ENCODE data around the gene ETV6.

Gene ETV6

DNA sequence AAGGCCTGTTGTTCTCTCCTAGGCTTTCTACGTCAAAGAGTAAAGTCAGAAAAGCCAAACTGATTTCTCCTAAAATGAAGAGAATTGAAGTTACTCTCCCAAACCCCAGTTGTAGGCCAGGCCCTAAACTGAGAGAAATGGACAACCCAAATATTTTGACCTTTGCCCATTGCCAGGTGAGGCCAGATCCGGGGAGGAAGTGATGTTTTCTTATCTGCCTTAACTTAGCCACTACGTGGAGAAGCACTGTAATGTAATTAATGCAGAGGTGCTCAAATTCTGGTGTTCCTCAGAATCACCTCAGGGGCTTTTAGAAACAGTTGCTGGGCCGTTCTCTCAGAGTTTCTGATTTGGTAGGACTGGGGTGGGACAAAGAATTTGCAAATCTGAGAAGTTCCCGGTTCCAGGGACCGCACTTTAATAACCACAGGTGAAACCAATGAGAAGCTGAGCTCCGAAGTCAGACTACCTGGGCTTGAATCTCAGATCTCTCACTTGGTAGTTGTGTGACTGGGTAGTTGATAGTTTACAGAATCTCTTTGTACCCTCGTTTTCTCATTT is 73.2 kb downstream of the ETV6 start:
- no peak for DNase-seq

DNA sequence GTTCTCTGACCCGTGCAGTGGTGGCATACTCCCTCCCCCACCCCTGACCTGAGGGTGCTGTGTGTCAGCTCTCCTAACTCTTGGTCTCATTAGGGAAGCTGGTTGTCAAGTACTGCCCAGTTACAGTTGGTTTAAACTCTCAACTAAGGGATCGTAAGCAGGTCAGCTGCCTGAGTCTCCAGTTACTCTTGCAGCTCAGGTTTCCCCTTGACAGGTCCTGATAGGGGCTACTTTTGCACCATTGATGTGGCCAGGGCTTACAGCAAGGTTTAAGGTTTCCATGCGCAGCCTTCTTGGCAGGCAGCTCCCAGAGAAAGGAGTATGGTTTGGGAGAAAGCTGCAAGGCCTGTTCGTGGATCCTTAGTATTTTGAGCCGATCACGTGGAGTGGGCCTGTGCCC is 74.5 kb downstream of the ETV6 start:
- DNase-seq = peak; percentile 89

DNA sequence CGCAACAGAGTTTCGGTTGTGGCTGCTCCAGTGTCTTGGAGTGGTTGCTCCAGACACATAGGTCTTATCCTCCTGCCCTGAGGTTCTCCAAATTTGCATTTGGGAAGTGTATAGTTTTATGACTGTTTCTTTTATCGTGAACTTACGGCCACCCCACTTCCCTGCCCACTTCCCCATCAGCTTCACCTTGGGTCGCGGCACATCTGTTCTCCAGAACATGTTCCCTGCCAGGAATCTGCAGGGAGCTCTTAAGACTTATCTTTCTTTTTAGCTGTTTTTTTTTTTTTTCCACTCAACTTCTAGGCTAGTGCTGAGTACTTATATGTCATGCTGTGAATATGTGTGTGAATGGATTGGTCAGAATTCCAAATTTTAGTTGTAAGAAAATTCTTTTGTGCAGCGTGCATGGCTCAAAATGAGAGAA is 75.4 kb downstream of the ETV6 start:
- no peak for DNase-seq

DNA sequence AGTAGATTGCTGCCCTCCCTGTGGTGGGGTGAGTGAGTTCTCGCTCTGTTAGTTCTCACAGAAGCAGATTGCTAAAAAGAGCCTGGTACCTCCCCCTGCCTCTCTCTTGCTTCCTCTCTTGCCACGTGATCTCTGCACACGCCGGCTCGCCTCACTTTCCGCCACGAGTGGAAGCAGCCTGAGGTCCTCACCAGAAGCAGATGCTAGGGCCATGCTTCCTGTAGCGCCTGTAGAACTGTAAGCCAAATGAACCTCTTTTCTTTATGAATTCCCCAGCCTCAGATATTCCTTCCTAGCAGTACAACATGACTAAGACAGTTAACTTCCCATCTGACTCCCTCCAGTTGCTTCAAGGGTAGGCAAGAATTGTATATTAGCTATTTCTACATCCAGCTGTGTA is 76.2 kb downstream of the ETV6 start:
- DNase-seq = no peak

DNA sequence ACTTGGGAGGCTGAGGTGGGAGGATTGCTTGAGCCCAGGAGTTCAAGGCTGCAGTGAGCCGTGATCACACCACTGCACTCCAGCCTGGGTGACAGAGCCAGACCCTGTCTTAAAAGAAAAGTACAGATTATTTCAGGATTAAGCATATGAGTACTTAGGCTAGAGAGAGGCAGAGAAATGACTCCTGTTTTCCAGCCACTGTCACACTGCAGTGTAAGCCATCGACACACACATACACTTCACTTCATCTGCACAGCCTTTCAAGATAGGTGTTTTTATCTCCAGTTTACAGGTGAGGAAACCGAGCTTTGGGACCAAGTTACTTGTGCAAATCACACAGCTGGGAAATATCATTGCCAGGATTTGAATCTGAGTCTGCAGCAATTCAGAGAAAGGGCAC is 77.2 kb downstream of the ETV6 start:
- no peak for DNase-seq

DNA sequence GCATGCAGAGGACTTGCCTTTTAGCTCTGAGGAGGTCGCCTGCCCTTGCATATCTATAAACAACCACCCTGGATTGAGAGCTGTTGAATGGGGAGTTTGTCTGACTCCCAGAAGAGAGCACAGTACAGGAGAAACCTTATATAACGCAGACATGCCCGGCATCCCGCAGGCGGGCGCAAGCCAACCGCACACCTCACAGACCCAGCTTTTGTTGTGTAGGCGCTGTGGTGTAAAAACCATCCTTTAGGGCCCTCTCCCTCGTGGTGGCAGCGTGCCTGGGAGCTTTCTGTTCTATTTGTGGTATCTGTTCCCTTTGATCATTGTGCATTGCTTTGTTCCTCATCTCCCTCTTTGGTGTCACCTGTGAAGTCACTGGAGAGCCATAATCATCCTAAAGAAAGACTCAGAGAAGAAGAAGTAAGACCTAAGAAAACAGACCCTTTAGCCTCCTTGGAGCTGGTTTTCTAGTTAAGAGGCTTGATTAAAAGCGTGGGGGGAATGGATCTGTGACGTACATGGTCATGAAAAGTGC is 77.7 kb downstream of the ETV6 start:
- DNase-seq = no peak

DNA sequence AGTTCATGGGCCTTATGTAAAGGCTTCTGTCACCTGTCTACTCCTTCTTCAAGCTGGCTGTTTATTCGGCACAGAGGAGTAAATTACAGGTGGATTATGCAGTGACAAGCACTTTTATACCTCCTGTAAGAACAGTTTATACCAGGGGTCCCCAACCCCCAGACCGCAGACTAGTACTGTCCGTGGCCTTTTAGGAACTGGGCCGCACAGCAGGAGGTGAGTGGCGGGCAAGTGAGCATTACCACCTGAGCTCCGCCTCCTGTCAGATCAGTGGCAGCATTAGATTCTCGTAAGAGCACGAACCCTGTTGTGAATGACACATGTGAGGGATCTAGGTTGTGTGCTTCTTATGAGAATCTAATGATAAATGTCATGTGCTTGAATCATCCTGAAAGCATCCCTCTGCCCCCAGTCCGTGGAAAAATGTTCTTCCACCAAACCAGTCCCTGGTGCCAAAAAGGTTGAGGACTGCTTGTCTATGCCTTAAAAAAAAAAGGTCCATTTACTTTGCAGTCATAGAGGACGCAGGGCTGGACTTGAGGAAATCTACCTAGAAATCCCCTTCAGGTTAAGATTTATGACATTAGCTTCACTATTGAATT is 78.8 kb downstream of the ETV6 start:
- no peak for DNase-seq

DNA sequence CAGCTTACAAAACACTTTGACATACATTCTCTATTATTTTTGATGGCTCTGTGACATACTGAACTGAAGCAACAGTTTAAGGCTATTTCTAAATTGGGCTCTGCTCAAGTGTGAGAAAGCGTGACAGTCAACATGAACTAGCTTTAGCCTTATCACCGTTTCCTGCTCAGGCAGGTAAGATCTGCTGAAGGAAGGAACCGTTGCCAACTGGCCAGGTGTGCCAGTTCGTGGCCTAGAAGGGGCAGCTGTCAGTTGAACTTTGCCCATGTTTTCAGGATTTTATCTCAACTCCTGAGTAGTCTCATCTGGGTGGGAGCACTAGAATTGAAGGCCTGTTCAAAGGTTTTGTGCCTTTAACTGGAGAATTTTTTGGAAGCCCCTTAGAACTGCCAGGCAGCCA is 79.5 kb downstream of the ETV6 start:
- peak; percentile 43 for DNase-seq

DNA sequence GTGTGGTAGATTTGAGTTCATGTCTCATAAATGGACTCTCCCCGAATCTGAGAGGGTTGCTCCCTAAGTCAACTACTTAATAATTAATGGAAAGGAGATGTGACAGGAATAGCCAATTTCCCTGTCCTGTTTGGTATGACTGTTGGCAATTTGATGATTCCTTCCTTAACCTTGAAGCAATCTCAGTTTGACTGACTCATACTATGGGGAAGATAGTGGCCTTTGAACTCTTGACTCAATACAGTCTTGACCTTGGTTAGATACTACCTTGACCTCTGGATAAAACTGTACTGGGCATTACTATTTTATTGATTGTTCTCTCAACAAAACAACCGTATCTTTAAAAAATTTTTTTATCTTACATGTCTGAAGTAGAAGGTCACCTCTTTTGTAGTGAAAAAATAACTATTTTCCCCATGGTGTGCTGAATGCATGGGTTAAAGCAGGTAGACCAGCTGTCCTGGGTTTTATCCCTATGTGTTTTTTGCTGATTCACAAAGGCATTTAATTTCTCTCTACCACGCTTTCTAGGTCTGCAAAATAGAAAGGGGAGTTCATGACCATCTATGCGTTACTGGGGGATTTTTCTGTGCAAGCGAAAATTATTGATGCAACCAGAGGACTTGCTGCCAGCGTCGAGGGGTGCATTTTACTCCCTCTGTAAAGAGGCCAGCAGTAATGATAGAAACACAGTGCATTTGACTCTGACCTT is 80.1 kb downstream of the ETV6 start:
- DNase-seq = no peak

DNA sequence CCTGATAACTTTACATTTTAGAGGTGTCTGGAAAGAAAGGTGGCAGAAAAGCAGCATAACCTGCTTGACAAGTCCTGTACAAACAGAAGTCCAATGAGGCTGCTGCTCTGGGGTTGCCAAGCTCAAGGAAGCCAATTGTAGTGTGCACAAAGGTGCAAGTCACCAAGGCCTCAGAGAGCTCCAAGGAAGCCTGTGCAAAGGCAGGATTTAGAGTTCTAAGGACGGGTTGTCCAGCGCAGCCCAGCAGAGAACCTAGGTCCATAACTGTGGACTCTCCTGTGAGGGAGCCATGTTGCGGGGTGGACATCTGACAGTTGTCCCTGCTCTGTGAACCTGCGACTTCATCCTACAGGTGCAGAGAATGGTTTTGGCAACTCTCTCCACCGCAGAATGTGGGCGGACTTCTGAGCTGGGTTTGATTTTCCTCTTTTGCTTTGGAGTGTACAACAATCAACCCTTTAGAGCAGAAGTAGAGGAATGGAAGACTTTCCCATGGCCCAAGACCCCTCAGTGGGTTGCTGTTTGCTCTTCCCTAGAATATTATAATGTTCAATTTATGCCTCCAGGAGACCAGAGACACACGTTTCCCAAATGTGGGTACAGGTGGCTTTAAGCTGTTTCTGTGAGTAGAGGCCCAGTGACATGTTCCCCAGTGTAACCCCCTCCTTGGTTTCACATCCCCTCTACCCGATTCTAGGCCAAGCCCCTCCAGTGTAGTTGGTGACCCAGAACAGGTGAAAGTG is 81.0 kb downstream of the ETV6 start:
- DNase-seq = peak; percentile 82

DNA sequence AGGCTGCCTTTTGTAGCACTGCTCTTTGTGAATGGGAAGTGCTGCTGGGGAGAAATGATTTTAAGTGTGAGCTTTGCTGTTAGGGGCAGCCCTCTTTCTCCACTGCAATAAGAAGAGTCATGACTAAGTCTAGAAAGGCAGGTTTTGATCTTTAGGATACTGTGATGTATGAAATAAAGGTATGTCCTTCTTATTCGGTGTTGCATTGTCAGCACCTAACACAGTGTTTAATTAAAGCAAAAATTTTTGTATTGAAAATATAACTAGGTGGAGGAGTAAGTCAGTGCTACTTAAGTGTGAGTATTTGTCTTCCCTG is 81.5 kb downstream of the ETV6 start:
- no peak for DNase-seq

DNA sequence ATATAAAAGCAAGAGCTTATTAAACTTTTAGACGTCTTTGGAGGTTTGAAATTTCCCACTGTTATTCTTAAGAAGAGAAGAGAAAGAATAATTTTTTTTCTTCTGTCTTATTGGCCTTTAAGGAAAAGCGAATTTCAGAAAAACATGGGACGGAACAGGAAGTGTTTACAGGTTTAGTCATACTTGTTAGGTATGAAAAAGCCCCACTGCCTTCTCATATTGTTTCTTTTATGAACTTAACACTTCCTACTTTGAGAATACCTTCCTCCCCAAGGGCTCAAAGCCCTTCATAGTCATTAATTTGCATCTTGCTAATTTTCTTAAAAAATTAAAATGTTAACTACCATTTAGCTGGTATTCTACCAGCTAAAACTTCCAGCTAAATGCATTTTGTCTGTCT is 82.0 kb downstream of the ETV6 start:
- no peak for DNase-seq

DNA sequence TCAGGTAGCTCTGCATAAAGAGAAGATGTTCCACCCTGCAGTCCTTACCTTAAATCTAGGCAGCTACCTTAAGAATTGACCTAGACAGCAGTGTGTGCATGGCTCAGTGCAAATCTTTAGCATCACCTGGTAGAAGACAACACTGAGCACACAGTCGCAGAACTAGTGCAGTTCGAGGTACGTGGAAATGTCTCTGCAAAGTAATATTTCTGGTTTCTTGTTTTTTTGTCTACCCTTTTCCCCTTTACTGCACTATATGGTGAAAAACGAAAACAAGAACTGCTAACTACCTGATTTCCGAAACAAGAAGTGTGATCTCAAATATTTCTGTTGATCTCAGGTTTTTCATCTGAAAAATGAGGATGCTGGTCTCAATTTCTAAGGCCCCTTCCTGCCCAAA is 82.5 kb downstream of the ETV6 start:
- DNase-seq = no peak

DNA sequence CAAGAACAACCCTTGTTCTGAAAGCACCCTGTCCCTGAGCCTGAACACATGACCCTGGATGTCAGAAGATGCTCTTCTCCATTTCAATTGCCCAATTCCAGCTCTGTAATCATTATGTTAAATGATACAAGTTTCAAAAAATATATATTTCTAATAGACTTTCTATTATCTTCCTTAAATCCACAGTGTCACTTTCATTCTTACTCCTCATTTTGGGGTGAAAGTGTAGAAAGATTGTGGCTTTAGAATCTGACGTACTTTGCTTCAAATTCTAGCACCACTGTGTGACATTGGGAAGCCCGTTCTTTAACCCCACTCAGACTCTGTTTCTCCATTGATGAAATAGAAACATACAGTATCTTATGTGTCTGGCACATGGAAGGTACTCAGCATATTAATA is 83.2 kb downstream of the ETV6 start:
- no peak for DNase-seq

DNA sequence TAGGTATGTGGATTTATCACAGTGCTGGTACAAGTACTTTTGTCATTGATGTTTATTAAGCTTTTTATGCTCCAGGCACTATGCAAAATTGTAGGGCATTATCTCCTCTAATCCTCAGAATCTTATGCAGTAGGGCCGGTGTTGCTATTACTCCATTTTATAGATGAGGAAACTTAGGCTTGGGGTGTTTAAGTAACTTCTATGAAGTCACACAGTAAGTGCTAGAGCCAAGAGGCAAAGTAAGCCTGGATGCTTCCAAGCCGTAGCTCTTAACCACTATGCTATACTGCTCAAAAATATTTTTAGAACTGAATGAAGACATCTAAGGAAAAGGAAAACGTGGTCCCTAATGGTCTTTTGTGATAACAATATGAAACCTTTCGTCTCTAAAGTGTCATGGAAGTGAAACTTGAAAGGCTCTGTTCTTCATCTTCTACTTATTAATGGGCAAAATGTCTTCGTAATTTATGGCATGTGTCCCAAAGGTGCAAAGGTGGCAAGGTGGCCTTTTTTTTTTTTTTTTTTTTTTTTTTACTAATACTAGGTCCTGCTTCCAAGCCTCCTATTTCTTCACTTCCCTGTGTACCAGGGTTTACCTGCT is 85.2 kb downstream of the ETV6 start:
- DNase-seq = no peak

DNA sequence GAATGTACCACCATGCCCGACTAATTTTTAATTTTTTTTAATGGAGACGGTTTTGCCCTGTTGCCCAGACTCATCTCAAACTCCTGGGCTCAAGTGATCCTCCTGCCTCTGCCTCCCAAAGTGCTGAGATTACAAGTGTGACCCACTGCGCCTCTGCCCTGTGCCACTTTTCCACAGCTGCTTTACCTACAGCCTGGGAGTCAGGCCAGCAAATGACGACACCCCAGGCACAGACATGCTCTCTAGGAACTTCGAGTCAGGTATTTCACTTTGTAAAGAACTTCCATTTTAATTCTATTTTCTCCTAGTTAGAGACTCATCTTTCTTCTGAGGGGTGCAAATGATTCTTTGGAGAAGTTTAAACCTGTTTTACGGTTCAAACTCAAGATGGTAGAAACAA is 89.0 kb downstream of the ETV6 start:
- no peak for DNase-seq

DNA sequence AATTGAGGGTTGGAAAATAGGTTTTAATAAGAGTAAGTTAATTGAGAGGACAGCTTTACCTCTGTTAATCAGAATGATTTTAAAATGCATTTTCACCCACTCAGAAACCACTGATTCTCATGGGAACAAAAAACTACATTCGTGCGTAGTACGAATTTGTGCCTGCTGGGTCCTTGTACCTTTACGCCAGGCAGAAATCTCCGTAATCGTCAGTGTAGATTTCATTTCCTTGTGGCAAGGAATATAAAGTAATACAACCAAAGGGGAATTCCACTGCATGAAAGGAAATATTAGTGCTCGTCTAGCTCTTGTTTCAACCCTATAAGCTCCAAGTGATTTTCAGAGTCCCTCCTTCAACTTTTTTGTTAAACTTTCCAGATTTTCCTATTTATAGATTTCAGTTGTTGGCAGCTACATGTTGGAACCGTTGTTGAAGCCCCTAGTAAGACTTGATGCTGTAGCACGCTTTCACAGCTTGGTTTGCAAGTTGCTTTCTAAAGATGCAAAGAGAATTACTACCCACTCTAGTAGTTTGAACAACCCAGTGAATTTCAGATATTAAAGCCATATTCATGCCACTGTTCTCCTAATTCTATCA is 90.6 kb downstream of the ETV6 start:
- DNase-seq = no peak

DNA sequence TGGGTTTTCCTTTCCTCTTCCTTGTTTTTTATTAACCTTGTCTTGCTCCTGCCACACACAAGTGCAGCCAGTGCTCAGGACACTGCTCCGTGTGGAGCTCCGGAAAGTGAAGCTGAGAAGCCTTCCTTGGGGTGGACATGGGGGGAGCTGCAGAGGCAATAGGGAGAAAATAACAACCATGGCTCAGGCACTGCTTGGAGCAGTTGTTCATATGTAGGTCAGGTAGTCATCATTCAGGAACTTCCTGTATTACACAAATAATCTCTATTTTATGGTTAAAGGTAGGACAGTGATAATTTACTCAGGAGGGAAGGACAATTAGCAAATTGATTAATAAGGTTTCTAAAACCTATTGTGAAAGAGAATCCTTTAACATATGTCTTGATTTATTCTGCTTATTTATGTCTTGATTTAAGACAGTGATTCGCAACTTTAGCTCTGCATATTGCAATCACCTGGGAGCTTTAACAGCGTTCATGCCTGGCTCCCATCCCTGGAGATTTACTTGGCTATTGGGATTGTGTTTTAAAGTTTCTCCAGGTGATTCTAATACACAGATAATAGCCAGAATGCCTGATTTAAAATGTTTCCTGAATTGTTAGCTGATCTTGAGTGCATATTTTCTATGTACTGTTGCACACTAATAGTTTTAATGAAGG is 92.1 kb downstream of the ETV6 start:
- no peak for DNase-seq

DNA sequence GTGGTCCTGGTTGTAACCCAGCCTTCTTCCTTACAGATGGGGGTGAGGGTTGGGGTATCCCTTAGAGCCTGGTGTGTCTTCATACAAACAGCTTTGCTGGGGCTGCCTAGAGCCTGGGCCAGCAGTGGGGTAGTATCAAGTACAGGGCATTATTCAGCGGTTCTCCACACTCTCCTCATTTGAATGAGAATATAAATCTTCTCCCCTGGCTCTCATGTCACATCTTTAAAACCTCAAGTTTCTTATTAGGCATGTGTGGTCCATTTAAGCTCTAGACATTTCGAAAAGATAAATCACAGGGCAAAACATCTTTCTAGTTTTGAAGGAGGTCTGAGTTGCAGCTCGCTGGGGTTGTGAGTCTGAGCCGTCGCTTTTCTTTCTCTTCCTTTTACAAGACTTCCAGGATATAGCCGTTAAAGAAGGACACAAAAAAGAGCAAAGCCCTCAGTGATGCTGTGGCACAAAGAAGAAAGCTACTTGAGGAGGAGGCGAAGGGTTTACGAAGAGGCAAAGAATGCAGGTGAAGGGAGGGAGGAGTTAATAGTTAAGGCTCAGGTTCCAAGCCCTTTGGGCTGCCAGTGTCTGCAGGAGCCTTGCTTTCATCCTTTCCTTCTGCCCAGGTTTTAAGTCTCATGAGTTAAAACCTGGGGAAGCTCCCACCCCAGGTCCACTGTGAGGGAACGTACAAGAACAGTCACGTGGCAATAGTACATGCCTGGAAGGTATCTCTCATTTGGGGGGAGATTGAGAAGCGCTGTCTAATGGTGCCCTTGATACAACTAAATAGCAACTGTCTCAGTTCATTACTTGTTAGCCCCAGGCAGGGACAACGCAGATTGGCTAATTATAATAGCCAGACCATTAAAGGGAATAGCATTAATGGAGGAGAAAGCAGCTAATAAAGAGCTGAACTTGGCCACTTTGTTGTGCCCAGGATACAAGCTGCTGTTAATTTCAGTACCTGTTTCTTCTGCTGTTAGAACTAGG is 94.2 kb downstream of the ETV6 start:
- DNase-seq = no peak

DNA sequence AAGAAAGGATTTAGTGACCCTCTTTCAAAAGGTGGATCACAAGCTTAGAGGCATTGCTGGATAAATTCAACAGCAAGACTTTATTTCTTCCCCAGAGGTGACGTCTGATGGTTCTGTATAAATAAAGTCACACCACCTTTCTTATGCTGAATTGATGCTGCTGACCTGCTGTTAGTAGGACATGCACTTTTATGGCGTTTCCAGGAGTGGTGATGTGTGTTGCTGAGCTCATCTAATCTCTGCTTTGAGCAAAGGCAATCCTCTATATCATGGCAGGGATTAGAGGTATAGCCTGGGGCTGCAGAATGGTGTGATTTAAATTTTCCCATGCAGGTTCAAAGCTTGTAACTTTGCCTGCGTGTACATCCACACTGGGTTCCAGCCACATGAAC is 94.9 kb downstream of the ETV6 start:
- DNase-seq = no peak

DNA sequence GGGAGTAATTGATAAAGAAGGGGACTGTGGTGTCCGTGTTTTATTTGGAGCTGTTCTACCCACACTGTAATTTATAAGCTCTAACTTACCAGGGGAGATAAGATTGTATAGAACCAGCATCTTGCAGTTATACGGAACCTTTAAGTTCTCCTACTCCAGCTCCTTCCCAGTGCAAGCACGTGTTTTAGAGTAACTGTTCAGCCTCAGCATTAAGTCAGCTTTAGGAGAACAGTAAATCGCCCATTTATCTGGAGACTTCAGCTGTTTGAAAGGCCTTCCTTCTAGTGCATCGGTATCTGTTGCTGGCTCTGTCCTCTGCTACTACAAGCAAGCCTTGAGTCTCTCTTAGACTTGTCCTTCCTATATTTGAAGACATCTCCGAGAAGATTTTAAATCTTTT is 95.6 kb downstream of the ETV6 start:
- no peak for DNase-seq
